IMR-90 (cell line): ENCODE results near the gene EXOC1L. TPM values are rescaled to one million over a fixed set of nuclear protein-coding genes. Genes with fewer than 3 reads are reported as not detected.

ENCODE experiments used
- ATAC-seq: fragments of 200-7000 bp; cut with Tn5 transposase; 2 replicates; pipeline ENCODE4 v1.9.1; 2020; ENCODE audit warnings: low read depth, mild to moderate bottlenecking, moderate library complexity
- BruUV-seq: library from RNA; stranded (reverse); fragments of 400-500 nt; replicated peaks from 2 replicates; lab custom pipeline; 2021; lab: Mats Ljungman, UMichigan
- CTCF ChIA-PET: fragments of 300-600 bp; formaldehyde crosslinking; extraction: SDS; loops from one replicate; lab custom pipeline; 2021; ENCODE audit warnings: antibody characterized with exemption; lab: Yijun Ruan, JAX
- POLR2A ChIA-PET: fragments of 300-600 bp; sonication (Branson Sonifier 250); formaldehyde crosslinking; loops from one replicate; lab custom pipeline; 2022; ENCODE audit warnings: antibody characterized with exemption; ENCODE audit not compliant: unreplicated experiment; lab: Charles Lee
- DNase-seq: peaks from one replicate; pipeline ENCODE4 v3.0.0; 2013
- H2AFZ ChIP-seq: replicated peaks from 2 replicates; pipeline ENCODE3; 2013; ENCODE audit warnings: low read length, mild to moderate bottlenecking; ENCODE audit not compliant: poor library complexity
- H2AK5ac ChIP-seq: 2 replicates; pipeline ENCODE4 v1.6.1; 2013; ENCODE audit warnings: low read depth, low read length, inconsistent platforms
- H2AK9ac ChIP-seq: replicated peaks from 2 replicates; pipeline ENCODE3; 2013; ENCODE audit warnings: mild to moderate bottlenecking, low read depth, low read length, moderate library complexity; ENCODE audit not compliant: poor library complexity
- H2BK120ac ChIP-seq: 2 replicates; pipeline ENCODE4 v1.6.1; 2013; ENCODE audit warnings: low read depth, low read length, inconsistent platforms
- H2BK15ac ChIP-seq: 3 replicates; pipeline ENCODE4 v1.6.1; 2013; ENCODE audit warnings: low read depth, low read length, inconsistent platforms
- H2BK20ac ChIP-seq: 2 replicates; pipeline ENCODE4 v1.6.1; 2013; ENCODE audit warnings: low read depth, mild to moderate bottlenecking, inconsistent platforms, low read length, moderate library complexity
- H2BK5ac ChIP-seq: 2 replicates; pipeline ENCODE4 v1.6.1; 2013; ENCODE audit warnings: mild to moderate bottlenecking, low read depth, low read length, inconsistent platforms; ENCODE audit not compliant: poor library complexity, severe bottlenecking
- H3K14ac ChIP-seq: replicated peaks from 2 replicates; pipeline ENCODE4 v1.6.1; 2013; ENCODE audit warnings: low read depth, low read length, inconsistent platforms
- H3K18ac ChIP-seq: 2 replicates; pipeline ENCODE4 v1.6.1; 2013; ENCODE audit warnings: low read depth, low read length, control low read depth
- H3K23ac ChIP-seq: 2 replicates; pipeline ENCODE4 v1.6.1; 2013; ENCODE audit warnings: low read depth, low read length, inconsistent platforms
- H3K27ac ChIP-seq: 2 replicates; pipeline ENCODE4 v1.5.1; 2013; ENCODE audit warnings: mild to moderate bottlenecking, control low read depth, low read length; ENCODE audit not compliant: insufficient read depth
- H3K27me3 ChIP-seq: 2 replicates; pipeline ENCODE4 v1.6.1; 2013; ENCODE audit warnings: low read length; ENCODE audit not compliant: control insufficient read depth, insufficient read depth
- H3K36me3 ChIP-seq: 2 replicates; pipeline ENCODE4 v1.6.1; 2013; ENCODE audit warnings: low read length, mixed read lengths; ENCODE audit not compliant: control insufficient read depth, insufficient read depth
- H3K4ac ChIP-seq: 2 replicates; pipeline ENCODE4 v1.6.1; 2013; ENCODE audit warnings: low read depth, low read length, inconsistent platforms
- H3K4me1 ChIP-seq: 2 replicates; pipeline ENCODE4 v1.6.1; 2013; ENCODE audit warnings: low read length, mixed read lengths; ENCODE audit not compliant: control insufficient read depth, insufficient read depth
- H3K4me2 ChIP-seq: 2 replicates; pipeline ENCODE4 v1.6.1; 2013; ENCODE audit warnings: low read depth, mild to moderate bottlenecking, control low read depth, low read length, moderate library complexity
- H3K4me3 ChIP-seq: 2 replicates; pipeline ENCODE4 v1.5.1; 2013; ENCODE audit warnings: low read depth, mild to moderate bottlenecking, control low read depth, low read length, moderate library complexity; ENCODE audit not compliant: insufficient read depth
- H3K56ac ChIP-seq: 2 replicates; pipeline ENCODE4 v1.6.1; 2013; ENCODE audit warnings: low read length, inconsistent platforms; ENCODE audit not compliant: insufficient read depth; ENCODE audit errors: extremely low read depth
- H3K79me1 ChIP-seq, 2 experiments: 2 replicates each; pipeline ENCODE4 v1.6.1; 2013; ENCODE audit warnings: low read length in 2 of 2, inconsistent platforms in 1 of 2, low read depth in 1 of 2
- H3K9ac ChIP-seq: 2 replicates; pipeline ENCODE4 v1.6.1; 2013; ENCODE audit warnings: low read depth, low read length, control low read depth
- H3K9me1 ChIP-seq: 2 replicates; pipeline ENCODE4 v1.6.1; 2013; ENCODE audit warnings: low read length, inconsistent platforms; ENCODE audit not compliant: insufficient read depth
- H3K9me3 ChIP-seq: 2 replicates; pipeline ENCODE4 v1.6.1; 2013; ENCODE audit warnings: low read length; ENCODE audit not compliant: control insufficient read depth, insufficient read depth
- H4K20me1 ChIP-seq: 2 replicates; pipeline ENCODE4 v1.6.1; 2013; ENCODE audit warnings: low read length, inconsistent platforms; ENCODE audit not compliant: insufficient read depth
- H4K5ac ChIP-seq: 2 replicates; pipeline ENCODE4 v1.6.1; 2013; ENCODE audit warnings: mild to moderate bottlenecking, low read depth, low read length, control low read depth
- H4K8ac ChIP-seq, 2 experiments: 2 replicates each; pipeline ENCODE4 v1.6.1; 2013; ENCODE audit warnings: low read depth in 2 of 2, low read length in 2 of 2, control low read depth in 1 of 2, inconsistent platforms in 1 of 2
- H4K91ac ChIP-seq: 2 replicates; pipeline ENCODE4 v1.6.1; 2013; ENCODE audit warnings: low read depth, low read length, inconsistent platforms; ENCODE audit not compliant: insufficient read depth
- CEBPB ChIP-seq: IDR thresholded peaks from 2 replicates; pipeline ENCODE4 v1.6.1; 2012; ENCODE audit warnings: low read depth, low read length, improper control_type of control experiment
- CHD1 ChIP-seq: IDR thresholded peaks from 2 replicates; pipeline ENCODE4 v1.6.1; 2012; ENCODE audit warnings: low read depth, low read length, improper control_type of control experiment
- CTCF ChIP-seq: conservative IDR thresholded peaks from 2 replicates; pipeline ENCODE4 v1.5.1; 2012; ENCODE audit warnings: mild to moderate bottlenecking, low read depth, low read length, improper control_type of control experiment
- ELK1 ChIP-seq: fragments of 150-350 bp; IDR thresholded peaks from 2 replicates; pipeline ENCODE4 v1.6.1; 2016; ENCODE audit warnings: low read depth, mild to moderate bottlenecking, low read length, moderate library complexity, borderline replicate concordance
- MAZ ChIP-seq: IDR thresholded peaks from 2 replicates; pipeline ENCODE4 v1.6.1; 2012; ENCODE audit warnings: low read depth, mild to moderate bottlenecking, low read length, improper control_type of control experiment, moderate library complexity, borderline replicate concordance
- MXI1 ChIP-seq: IDR thresholded peaks from 2 replicates; pipeline ENCODE4 v1.6.1; 2012; ENCODE audit warnings: low read depth, mild to moderate bottlenecking, low read length, moderate library complexity, borderline replicate concordance
- POLR2A ChIP-seq: IDR thresholded peaks from 2 replicates; pipeline ENCODE4 v1.6.1; 2012; ENCODE audit warnings: mild to moderate bottlenecking, low read depth, low read length
- RAD21 ChIP-seq: IDR thresholded peaks from 2 replicates; pipeline ENCODE4 v1.6.1; 2012; ENCODE audit warnings: low read length, improper control_type of control experiment
- RCOR1 ChIP-seq: IDR thresholded peaks from 2 replicates; pipeline ENCODE4 v1.6.1; 2012; ENCODE audit warnings: mild to moderate bottlenecking, low read length, improper control_type of control experiment; ENCODE audit not compliant: insufficient replicate concordance
- SMC3 ChIP-seq: fragments of 150-350 bp; IDR thresholded peaks from 2 replicates; pipeline ENCODE4 v1.6.1; 2016; ENCODE audit warnings: low read depth, mild to moderate bottlenecking, antibody characterized with exemption, low read length, moderate library complexity
- WGBS, 2 experiments: methylation state at CpG; one replicate each; pipeline versions ENCODE4 v1.1.5 to v1.1.7; 2013; ENCODE audit warnings: missing lambda C conversion rate in 2 of 2; ENCODE audit not compliant: insufficient read length in 1 of 2; ENCODE audit errors: extremely low coverage in 2 of 2; 5-methylcytosine and 5-hydroxymethylcytosine counted together
- dilution Hi-C: fragments of 300-500 bp; cut with HindIII; formaldehyde crosslinking; loops from one replicate; pipeline ENCODE4 v1.14.3; 2018; ENCODE audit warnings: low sequenced_read_pairs; ENCODE audit not compliant: unreplicated experiment
- in situ Hi-C: fragments of 300-500 bp; cut with MboI; formaldehyde crosslinking; loops from 3 replicates; pipeline ENCODE4 v1.14.3; 2019; ENCODE audit warnings: low sequenced_read_pairs, inconsistent platforms, mixed read lengths
- intact Hi-C: fragments of 100-400 bp; cut with micrococcal nuclease; formaldehyde crosslinking; loops from 2 replicates; pipeline ENCODE4 v1.10.0; 2022
- polyA plus RNA-seq, 3 experiments: library from polyadenylated mRNA; depleted of rRNA; stranded (reverse); fragments of >200 nt; gene quantifications; 2 replicates each; pipeline ENCODE4 v1.2.3, GENCODE V29; 2012; ENCODE audit warnings: low replicate concordance in 1 of 3
- total RNA-seq: library from RNA; depleted of rRNA; stranded (reverse); fragments of >200 nt; gene quantifications from 2 replicates; pipeline ENCODE4 v1.2.3, GENCODE V29; 2012

EXOC1L gene
- total and polyA plus RNA-seq, 2 of the 4 experiments (the other 2 are of a cell fraction), result not detected

DNA sequence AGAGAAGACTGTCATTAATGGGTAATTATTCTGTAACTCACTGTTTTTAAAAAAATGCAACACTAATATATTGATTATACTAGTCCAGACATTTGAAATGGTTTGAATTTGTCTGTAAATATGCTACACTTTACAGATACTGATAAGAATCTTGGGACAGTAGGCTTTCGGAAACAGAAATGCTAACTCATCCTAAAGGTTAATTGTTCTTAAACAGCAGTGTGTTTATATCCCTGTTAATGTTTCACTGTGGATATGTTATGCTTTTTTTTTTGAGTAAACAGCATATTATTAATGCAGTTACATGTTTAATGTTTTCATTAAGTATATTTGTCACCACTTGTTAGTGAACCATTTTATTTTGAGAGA is 65.2 kb downstream of the EXOC1L start:
- WGBS, 2 experiments, result no CpG with 5 or more reads among the region's 1 CpG
- no peaks in the 10 kb centered on the region; a peak in 1 of 4 replicates for H3K79me1 ChIP-seq
- no peak overlapping the region for H4K8ac ChIP-seq
- intact Hi-C loops, result no loop called here
- H3K4ac ChIP-seq, result no peak overlapping the region
- H2BK20ac ChIP-seq, result no peak overlapping the region
- no peak overlapping the region for H3K56ac ChIP-seq
- H3K4me3 ChIP-seq, result no peak overlapping the region
- H3K18ac ChIP-seq, result no peak overlapping the region
- H3K9me3 ChIP-seq, result no peaks in the 10 kb centered on the region
- ATAC-seq (no peak), DNase-seq (no peak)
- in situ Hi-C loops, result no loop called here
- H3K4me2 ChIP-seq, result no peak overlapping the region
- ChIA-PET POLR2A (no interaction called here), CTCF (no interaction called here)
- no peak overlapping the region for H4K91ac ChIP-seq
- H3K27me3 ChIP-seq, result no peaks in the 10 kb centered on the region
- H3K14ac ChIP-seq, result no peak overlapping the region
- H2BK120ac ChIP-seq, result no peak overlapping the region
- no peaks in the 10 kb centered on the region for H4K20me1 ChIP-seq
- H3K27ac ChIP-seq, result no peak overlapping the region
- no TSS peak for BruUV-seq
- H3K4me1 ChIP-seq, result no peaks in the 10 kb centered on the region
- H3K9me1 ChIP-seq, result no peaks in the 10 kb centered on the region
- H2AK5ac ChIP-seq, result no peak overlapping the region
- H2AK9ac ChIP-seq, result no peak overlapping the region
- no peak overlapping the region for H4K5ac ChIP-seq
- dilution Hi-C loops, result no loop called here
- TF ChIP-seq CTCF (no peak), POLR2A (no peak), RAD21 (no peak), CEBPB (no peak), CHD1 (no peak), MXI1 (no peak), MAZ (no peak), RCOR1 (no peak), SMC3 (no peak), ELK1 (no peak)
- no peak overlapping the region for H3K23ac ChIP-seq
- peaks cover 16% of the 10 kb centered on the region for H3K36me3 ChIP-seq
- H2BK15ac ChIP-seq, result no peak overlapping the region
- no peak overlapping the region for H3K9ac ChIP-seq
- H2AFZ ChIP-seq, result no peak overlapping the region
- no peak overlapping the region for H2BK5ac ChIP-seq
